GM12878 (cell line): Measurements from ENCODE around the gene IQGAP2. TPM values are rescaled to one million over a fixed set of nuclear protein-coding genes. Genes with fewer than 3 reads are reported as not detected.
A peak's percentile ranks its signal among the peaks of the same experiment; 100 is the strongest.

Experiments used
- ATAC-seq: fragments of 200-7000 bp; cut with Tn5 transposase; 3 replicates; pipeline ENCODE4 v1.9.1; 2020; ENCODE audit warnings: mild to moderate bottlenecking, moderate library complexity
- BruUV-seq: library from RNA; stranded (reverse); fragments of 400-500 nt; replicated peaks from 2 replicates; lab custom pipeline; 2021; lab: Mats Ljungman, UMichigan
- CTCF ChIA-PET: fragments of 300-600 bp; sonication (Branson Sonifier 250); formaldehyde crosslinking; extraction: SDS; loops from one replicate; lab custom pipeline; 2021; ENCODE audit warnings: inconsistent platforms; lab: Yijun Ruan, JAX
- POLR2A ChIA-PET: fragments of 350-600 bp; formaldehyde crosslinking; extraction: SDS; loops from one replicate; lab custom pipeline; 2021; ENCODE audit warnings: inconsistent platforms; lab: Charles Lee
- RAD21 ChIA-PET: fragments of 300-600 bp; sonication (Branson Sonifier 250); formaldehyde crosslinking; loops from one replicate; lab custom pipeline; 2023; ENCODE audit warnings: antibody characterized with exemption; ENCODE audit not compliant: unreplicated experiment; lab: Charles Lee
- SMC1A ChIA-PET: fragments of 300-600 bp; sonication (Branson Sonifier 250); formaldehyde crosslinking; loops from one replicate; lab custom pipeline; 2023; ENCODE audit not compliant: unreplicated experiment, uncharacterized antibody; lab: Charles Lee
- DNase-seq: peaks from one replicate; pipeline ENCODE4 v3.0.0-alpha.2; 2011; ENCODE audit warnings: low read depth, low spot score
- FAIRE-seq: peaks from 3 replicates; lab custom pipeline; 2011; peaks lifted over from hg19 to GRCh38; lab: Jason Lieb, UNC
- H2AFZ ChIP-seq: 2 replicates; pipeline ENCODE4 v1.6.0; 2011; ENCODE audit warnings: low read depth, low read length, control low read depth; ENCODE audit not compliant: control insufficient read depth
- H3K27ac ChIP-seq: 2 replicates; pipeline ENCODE4 v1.5.1; 2011; ENCODE audit warnings: control low read depth; ENCODE audit not compliant: control insufficient read depth, insufficient read depth
- H3K27me3 ChIP-seq, 2 experiments: replicated peaks in 1 of 2; 2 replicates each; pipeline versions ENCODE4 v1.6.0 to v1.6.1; 2011; ENCODE audit warnings: low read length in 1 of 2; ENCODE audit not compliant: control insufficient read depth in 2 of 2, insufficient read depth in 2 of 2
- H3K36me3 ChIP-seq, 2 experiments: 2 replicates each; pipeline ENCODE4 v1.5.1; 2011; ENCODE audit warnings: low read length in 1 of 2; ENCODE audit not compliant: control insufficient read depth in 2 of 2, insufficient read depth in 2 of 2
- H3K4me1 ChIP-seq: 2 replicates; pipeline ENCODE4 v1.6.1; 2011; ENCODE audit warnings: mild to moderate bottlenecking, low read length, moderate library complexity, mixed read lengths; ENCODE audit not compliant: control insufficient read depth, insufficient read depth
- H3K4me2 ChIP-seq: 2 replicates; pipeline ENCODE4 v1.6.0; 2011; ENCODE audit warnings: control low read depth; ENCODE audit not compliant: control insufficient read depth, insufficient read depth
- H3K4me3 ChIP-seq: fragments of 200-600 bp; sonication (generic); 2 replicates; pipeline ENCODE4 v1.5.1; 2016
- H3K79me2 ChIP-seq: 2 replicates; pipeline ENCODE4 v1.6.0; 2011; ENCODE audit warnings: low read length; ENCODE audit not compliant: control insufficient read depth, insufficient read depth
- H3K9ac ChIP-seq: 2 replicates; pipeline ENCODE4 v1.8.0; 2011; ENCODE audit warnings: low read length, control low read depth, mixed read lengths; ENCODE audit not compliant: control insufficient read depth, insufficient read depth
- H3K9me3 ChIP-seq: replicated peaks from 3 replicates; pipeline ENCODE4 v1.5.1; 2011; ENCODE audit warnings: mild to moderate bottlenecking, low read length; ENCODE audit not compliant: control insufficient read depth, insufficient read depth
- H4K20me1 ChIP-seq: 2 replicates; pipeline ENCODE4 v1.6.0; 2011; ENCODE audit not compliant: control insufficient read depth, insufficient read depth
- FOS ChIP-seq: IDR thresholded peaks from 3 replicates; pipeline ENCODE4 v1.6.1; 2011; ENCODE audit warnings: borderline replicate concordance; ENCODE audit not compliant: insufficient read length; ENCODE audit errors: extremely low read depth
- GABPA ChIP-seq: IDR thresholded peaks from 2 replicates; pipeline ENCODE4 v1.6.1; 2014; ENCODE audit warnings: antibody characterized with exemption, low read depth, mild to moderate bottlenecking, inconsistent platforms
- MEF2A ChIP-seq: IDR thresholded peaks from 2 replicates; pipeline ENCODE4 v1.6.1; 2011; ENCODE audit warnings: low read depth, mild to moderate bottlenecking, low read length, moderate library complexity; ENCODE audit not compliant: insufficient read depth
- MEF2B ChIP-seq: fragments of 450-650 bp; IDR thresholded peaks from 2 replicates; pipeline ENCODE4 v1.6.1; 2018; ENCODE audit warnings: mild to moderate bottlenecking, moderate library complexity; ENCODE audit not compliant: partially characterized antibody, poor library complexity, severe bottlenecking
- MTA3 ChIP-seq: IDR thresholded peaks from 2 replicates; pipeline ENCODE4 v1.6.1; 2012; ENCODE audit warnings: low read length, inconsistent platforms, borderline replicate concordance
- POLR2A ChIP-seq: IDR thresholded peaks from 2 replicates; pipeline ENCODE4 v1.6.1; 2011; ENCODE audit warnings: low read depth, mild to moderate bottlenecking, low read length
- SUPT20H ChIP-seq: IDR thresholded peaks from 2 replicates; pipeline ENCODE4 v1.6.1; 2011; ENCODE audit warnings: low read depth, mild to moderate bottlenecking, low read length, moderate library complexity, borderline replicate concordance; ENCODE audit not compliant: control insufficient read depth
- YY1 ChIP-seq: IDR thresholded peaks from 2 replicates; pipeline ENCODE4 v1.6.1; 2011; ENCODE audit warnings: low read depth, mild to moderate bottlenecking, low read length
- ZNF217 ChIP-seq: fragments of 450-650 bp; IDR thresholded peaks from 2 replicates; pipeline ENCODE4 v1.6.1; 2017; ENCODE audit warnings: antibody characterized with exemption, mild to moderate bottlenecking
- in situ Hi-C: fragments of 300-500 bp; cut with MboI; formaldehyde crosslinking; loops from 9 replicates; pipeline ENCODE4 v1.14.3; 2018; ENCODE audit warnings: mixed read lengths
- intact Hi-C: fragments of 100-400 bp; cut with micrococcal nuclease; formaldehyde crosslinking; loops from one replicate; pipeline ENCODE4 v1.14.2; 2022; ENCODE audit not compliant: unreplicated experiment
- polyA plus RNA-seq, 11 experiments: library from polyadenylated mRNA; depleted of rRNA in 4 of 11; unstranded in 6 of 11; stranded (reverse) in 5 of 11; fragments of >200 nt; fragmentation: Nextera tagmentation in 4 of 11; fragmentation: Illumina TruSeq in 1 of 11; extraction: Ambion mirVana in 4 of 11; extraction: Trizol in 1 of 11; gene quantifications; 1 replicate in 1 of 11; 2 replicates in 10 of 11; pipeline versions ENCODE4 v1.2.1 to v1.2.3, GENCODE V29; 2011 to 2016; ENCODE audit warnings: inconsistent platforms in 2 of 11, missing spikeins in 2 of 11, low read depth in 1 of 11
- total RNA-seq, 4 experiments: library from RNA; depleted of rRNA in 3 of 4; stranded (reverse); fragments of >200 nt in 3 of 4; fragmentation: Illumina TruSeq in 1 of 4; extraction: Trizol in 1 of 4; gene quantifications; 2 replicates each; pipeline versions ENCODE4 v1.2.1 to v1.2.3, GENCODE V29; 2013 to 2021
- TF ChIP-seq, protein P1 (sequence below), 3 experiments: IDR thresholded peaks in 2 of 3; conservative IDR thresholded peaks in 1 of 3; 2 replicates each; pipeline ENCODE4 v1.5.1; 2011; ENCODE audit warnings: low read depth in 3 of 3, low read length in 3 of 3, mild to moderate bottlenecking in 3 of 3, control low read depth in 2 of 3, moderate library complexity in 2 of 3, inconsistent platforms in 1 of 3, mixed read lengths in 1 of 3; ENCODE audit not compliant: control insufficient read depth in 2 of 3, insufficient read depth in 1 of 3; ENCODE audit errors: extremely low read depth in 1 of 3
- TF ChIP-seq, protein P2 (sequence below): fragments of 450-650 bp; IDR thresholded peaks from 2 replicates; pipeline ENCODE4 v1.6.1; 2017; ENCODE audit warnings: borderline replicate concordance

The IQGAP2 gene
- total and polyA plus RNA-seq, 10 of the 15 experiments (the other 5 are each of a cell fraction or from before 2014, with no cell fraction given): 14.5 to 41.4 (median 21.8) TPM

- no peak overlapping the region for H3K27ac ChIP-seq
- intact Hi-C loops (no loop called here), in situ Hi-C loops (no loop called here)
- H3K36me3 ChIP-seq: no peaks in the 10 kb centered on the region; a peak in 2 of 4 replicates
- CTCF ChIA-PET: interaction anchor here (0.6 to 5.3 kb wide), 11 partner anchors 9 to 244 kb away, joined by 3 to 40 read pairs (median 3); no protein-coding TSS in a partner anchor
- POLR2A ChIA-PET: interaction anchor here (0.5 to 0.6 kb wide), 3 partner anchors 156 to 277 kb away, joined by 3 to 4 read pairs (median 3); no protein-coding TSS in a partner anchor
- no peak overlapping the region for H2AFZ ChIP-seq
- RAD21 ChIA-PET: interaction anchor here (1.6 to 2.0 kb wide), 2 partner anchors 10 to 166 kb away, joined by 4 to 12 read pairs; no protein-coding TSS in a partner anchor
- H3K27me3 ChIP-seq: no peaks in the 10 kb centered on the region
- no peak for FAIRE-seq
- no peaks in the 10 kb centered on the region for H3K4me1 ChIP-seq
- peak; percentile 36; the same call in 1 of the 3 replicates for ATAC-seq
- no peaks in the 10 kb centered on the region for H3K9me3 ChIP-seq
- BruUV-seq: no TSS peak
- SMC1A ChIA-PET: interaction anchor here (0.6 to 4.4 kb wide), 9 partner anchors 9 to 169 kb away, joined by 3 to 28 read pairs (median 6); partner anchors contain the start of gene IQGAP2
- no peak for DNase-seq
- no peak overlapping the region for H3K4me2 ChIP-seq
- no peaks in the 10 kb centered on the region for H4K20me1 ChIP-seq
- no peak overlapping the region for H3K4me3 ChIP-seq
- no peak overlapping the region for H3K9ac ChIP-seq
- TF ChIP-seq SUPT20H: no peak
- TF ChIP-seq, protein P1, sequence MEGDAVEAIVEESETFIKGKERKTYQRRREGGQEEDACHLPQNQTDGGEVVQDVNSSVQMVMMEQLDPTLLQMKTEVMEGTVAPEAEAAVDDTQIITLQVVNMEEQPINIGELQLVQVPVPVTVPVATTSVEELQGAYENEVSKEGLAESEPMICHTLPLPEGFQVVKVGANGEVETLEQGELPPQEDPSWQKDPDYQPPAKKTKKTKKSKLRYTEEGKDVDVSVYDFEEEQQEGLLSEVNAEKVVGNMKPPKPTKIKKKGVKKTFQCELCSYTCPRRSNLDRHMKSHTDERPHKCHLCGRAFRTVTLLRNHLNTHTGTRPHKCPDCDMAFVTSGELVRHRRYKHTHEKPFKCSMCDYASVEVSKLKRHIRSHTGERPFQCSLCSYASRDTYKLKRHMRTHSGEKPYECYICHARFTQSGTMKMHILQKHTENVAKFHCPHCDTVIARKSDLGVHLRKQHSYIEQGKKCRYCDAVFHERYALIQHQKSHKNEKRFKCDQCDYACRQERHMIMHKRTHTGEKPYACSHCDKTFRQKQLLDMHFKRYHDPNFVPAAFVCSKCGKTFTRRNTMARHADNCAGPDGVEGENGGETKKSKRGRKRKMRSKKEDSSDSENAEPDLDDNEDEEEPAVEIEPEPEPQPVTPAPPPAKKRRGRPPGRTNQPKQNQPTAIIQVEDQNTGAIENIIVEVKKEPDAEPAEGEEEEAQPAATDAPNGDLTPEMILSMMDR (IDR thresholded peaks at IDR 0.05 in 2 of 3, conservative IDR thresholded peaks at IDR 0.05 in 1 of 3; ENCODE audit: control insufficient read depth in 2 of 3, extremely low read depth in 1 of 3, insufficient read depth in 1 of 3, low read depth in 3 of 3, low read length in 3 of 3): 0 out of 6 replicates have a peak, but pooled peaks of 1 of the 3 experiments have one; percentile 6
- TF ChIP-seq MEF2A: peak; percentile 45; the same call in 1 of the 2 replicates
- TF ChIP-seq MEF2B: peak; percentile 46
- no peak for TF ChIP-seq POLR2A
- TF ChIP-seq FOS: no peak
- no peak for TF ChIP-seq ZNF217
- no peak for TF ChIP-seq YY1
- TF ChIP-seq, protein P2, sequence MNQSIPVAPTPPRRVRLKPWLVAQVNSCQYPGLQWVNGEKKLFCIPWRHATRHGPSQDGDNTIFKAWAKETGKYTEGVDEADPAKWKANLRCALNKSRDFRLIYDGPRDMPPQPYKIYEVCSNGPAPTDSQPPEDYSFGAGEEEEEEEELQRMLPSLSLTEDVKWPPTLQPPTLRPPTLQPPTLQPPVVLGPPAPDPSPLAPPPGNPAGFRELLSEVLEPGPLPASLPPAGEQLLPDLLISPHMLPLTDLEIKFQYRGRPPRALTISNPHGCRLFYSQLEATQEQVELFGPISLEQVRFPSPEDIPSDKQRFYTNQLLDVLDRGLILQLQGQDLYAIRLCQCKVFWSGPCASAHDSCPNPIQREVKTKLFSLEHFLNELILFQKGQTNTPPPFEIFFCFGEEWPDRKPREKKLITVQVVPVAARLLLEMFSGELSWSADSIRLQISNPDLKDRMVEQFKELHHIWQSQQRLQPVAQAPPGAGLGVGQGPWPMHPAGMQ: no peak
- TF ChIP-seq MTA3: no peak
- no peak for TF ChIP-seq GABPA
- H3K79me2 ChIP-seq: no peaks in the 10 kb centered on the region
Measured at GRCh38 chr5:76571559-76571958, 168.5 kb downstream of the IQGAP2 start.
